ENCODE results near the gene OSTM1.

DNA sequence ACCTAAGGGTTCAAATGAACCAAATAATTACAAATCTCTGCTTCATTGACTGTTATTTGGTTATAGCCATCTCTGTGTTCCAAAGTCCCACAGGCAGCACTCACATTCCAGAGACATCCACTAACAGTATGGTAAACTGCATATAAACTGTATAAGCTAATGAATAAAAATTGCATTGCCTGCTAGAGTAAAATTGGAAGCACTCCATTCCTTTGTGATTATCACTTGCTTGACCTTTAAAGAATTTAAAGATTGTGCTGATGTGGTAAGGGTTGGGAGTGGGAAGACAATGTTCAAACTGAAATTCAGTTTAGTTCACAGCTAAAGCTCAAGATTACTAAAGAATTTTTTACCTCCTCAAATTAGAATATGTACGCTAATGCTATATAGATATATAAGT lies 31.0 kb upstream of the OSTM1 start:
- TF ChIP-seq, protein P1, sequence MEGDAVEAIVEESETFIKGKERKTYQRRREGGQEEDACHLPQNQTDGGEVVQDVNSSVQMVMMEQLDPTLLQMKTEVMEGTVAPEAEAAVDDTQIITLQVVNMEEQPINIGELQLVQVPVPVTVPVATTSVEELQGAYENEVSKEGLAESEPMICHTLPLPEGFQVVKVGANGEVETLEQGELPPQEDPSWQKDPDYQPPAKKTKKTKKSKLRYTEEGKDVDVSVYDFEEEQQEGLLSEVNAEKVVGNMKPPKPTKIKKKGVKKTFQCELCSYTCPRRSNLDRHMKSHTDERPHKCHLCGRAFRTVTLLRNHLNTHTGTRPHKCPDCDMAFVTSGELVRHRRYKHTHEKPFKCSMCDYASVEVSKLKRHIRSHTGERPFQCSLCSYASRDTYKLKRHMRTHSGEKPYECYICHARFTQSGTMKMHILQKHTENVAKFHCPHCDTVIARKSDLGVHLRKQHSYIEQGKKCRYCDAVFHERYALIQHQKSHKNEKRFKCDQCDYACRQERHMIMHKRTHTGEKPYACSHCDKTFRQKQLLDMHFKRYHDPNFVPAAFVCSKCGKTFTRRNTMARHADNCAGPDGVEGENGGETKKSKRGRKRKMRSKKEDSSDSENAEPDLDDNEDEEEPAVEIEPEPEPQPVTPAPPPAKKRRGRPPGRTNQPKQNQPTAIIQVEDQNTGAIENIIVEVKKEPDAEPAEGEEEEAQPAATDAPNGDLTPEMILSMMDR (IDR thresholded peaks at IDR 0.05): no peak
- TF ChIP-seq POLR2AphosphoS5 (IDR thresholded peaks at IDR 0.05; ENCODE audit: insufficient read depth in 1 of 2, low read depth in 1 of 2) (no peak), POLR2A (IDR thresholded peaks at IDR 0.05) (no peak)
